Ishikawa (cell line): ENCODE results near the gene DUSP14.

Experiments used
- CEBPB ChIP-seq: IDR thresholded peaks from 2 replicates; pipeline ENCODE4 v1.6.1; 2012
- CREB1 ChIP-seq: IDR thresholded peaks from 2 replicates; pipeline ENCODE4 v1.6.1; 2012; ENCODE audit warnings: low read depth
- EGR1 ChIP-seq: IDR thresholded peaks from 2 replicates; pipeline ENCODE4 v1.6.1; 2012
- EP300 ChIP-seq: IDR thresholded peaks from 2 replicates; pipeline ENCODE4 v1.6.1; 2012; ENCODE audit warnings: borderline replicate concordance
- FOXM1 ChIP-seq: IDR thresholded peaks from 2 replicates; pipeline ENCODE4 v1.6.1; 2012; ENCODE audit warnings: low read depth, borderline replicate concordance
- MAX ChIP-seq: IDR thresholded peaks from 2 replicates; pipeline ENCODE4 v1.6.1; 2012
- NFIC ChIP-seq: IDR thresholded peaks from 2 replicates; pipeline ENCODE4 v1.6.1; 2012
- RAD21 ChIP-seq: IDR thresholded peaks from 2 replicates; pipeline ENCODE4 v1.6.1; 2012; ENCODE audit warnings: low read depth
- REST ChIP-seq: IDR thresholded peaks from 2 replicates; pipeline ENCODE4 v1.6.1; 2012; ENCODE audit warnings: low read depth, mild to moderate bottlenecking
- TAF1 ChIP-seq: IDR thresholded peaks from 2 replicates; pipeline ENCODE4 v1.6.1; 2012; ENCODE audit warnings: low read depth, mild to moderate bottlenecking
- TCF12 ChIP-seq: IDR thresholded peaks from 2 replicates; pipeline ENCODE4 v1.6.1; 2012; ENCODE audit warnings: low read depth
- TEAD4 ChIP-seq: IDR thresholded peaks from 2 replicates; pipeline ENCODE4 v1.6.1; 2012
- USF1 ChIP-seq: IDR thresholded peaks from 2 replicates; pipeline ENCODE4 v1.6.1; 2012
- YY1 ChIP-seq: IDR thresholded peaks from 2 replicates; pipeline ENCODE4 v1.6.1; 2012; ENCODE audit warnings: low read depth
- ZBTB7A ChIP-seq: IDR thresholded peaks from 2 replicates; pipeline ENCODE4 v1.6.1; 2012; ENCODE audit warnings: low read depth

DUSP14 gene

GRCh38 chr17:37490638-37491614, 1.2 kb downstream of the DUSP14 start:
- TF ChIP-seq USF1, result no peak
- no peak for TF ChIP-seq TAF1
- peak; percentile 57 for TF ChIP-seq MAX
- peak; percentile 39; the same call in 1 of the 2 replicates for TF ChIP-seq TEAD4
- TF ChIP-seq FOXM1, result no peak
- no peak for TF ChIP-seq EP300

- TF ChIP-seq NFIC (no peak), TAF1 (no peak), CREB1 (no peak), RAD21 (no peak), EP300 (no peak)
Measured at GRCh38 chr17:37492167-37492566, 2.5 kb downstream of the DUSP14 start.

GRCh38 chr17:37493249-37494027, 3.7 kb downstream of the DUSP14 start:
- TF ChIP-seq REST (no peak), YY1 (no peak), FOXM1 (no peak), EP300 (no peak), ZBTB7A (no peak), MAX (no peak), USF1 (no peak), CREB1 (no peak), TCF12 (no peak), TAF1 (no peak), NFIC (no peak), TEAD4 (no peak), EGR1 (no peak), CEBPB (no peak)

GRCh38 chr17:37494401-37494831, 4.7 kb downstream of the DUSP14 start:
- no peak for TF ChIP-seq ZBTB7A
- TF ChIP-seq TAF1, result no peak
- no peak for TF ChIP-seq TCF12
- TF ChIP-seq FOXM1, result no peak
- peak; percentile 89 for TF ChIP-seq CEBPB
- no peak for TF ChIP-seq CREB1

- TF ChIP-seq EGR1, result no peak
Measured at GRCh38 chr17:37494971-37495370, 5.3 kb downstream of the DUSP14 start.

GRCh38 chr17:37500378-37500777, 10.7 kb downstream of the DUSP14 start:
- TF ChIP-seq REST (no peak), EP300 (no peak)
